Dermis blood vessel endothelial cell (primary cell): ENCODE data around the gene ITCH. TPM values are rescaled to one million over a fixed set of nuclear protein-coding genes. Genes with fewer than 3 reads are reported as not detected.
"Not testable (repeated sequence)": the region's sequence is repeated elsewhere in the genome, so short reads cannot be mapped to it uniquely, and the experiment has no call there.

ENCODE experiments used
- DNase-seq: peaks from one replicate; pipeline ENCODE4 v3.0.0; 2010
- total RNA-seq: library from RNA; depleted of rRNA; stranded (reverse); fragments of >200 nt; gene quantifications from 2 replicates; pipeline ENCODE4 v1.2.3, GENCODE V29; 2014

The ITCH gene
- total RNA-seq: 70.3 and 81.1 TPM in 2 replicates

DNA sequence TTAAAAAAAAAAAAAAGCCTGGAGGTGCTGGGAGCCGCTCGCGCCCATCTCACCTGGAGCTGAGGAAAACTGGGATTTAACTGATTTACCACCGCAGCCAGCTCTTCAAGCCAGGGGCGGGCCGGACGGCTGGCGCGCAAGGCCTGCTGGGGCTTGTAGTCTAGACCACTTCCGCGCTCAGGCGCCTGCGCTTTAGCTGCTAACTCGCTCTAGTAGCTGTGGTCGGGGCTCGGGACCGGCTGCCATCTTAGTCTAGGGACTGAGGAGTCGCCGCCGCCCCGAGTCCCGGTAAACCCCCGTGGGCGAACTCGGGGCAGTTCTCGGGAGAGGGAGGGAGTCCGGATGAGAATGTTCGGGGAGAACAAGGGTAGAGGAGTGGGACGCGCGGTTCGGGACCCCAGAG, at the start of gene ITCH:
ITCH (plus strand) TSS at position 212 of the 403 bp plus-strand sequence. CDS start 30,539 bp downstream, outside the sequence.
- DNase-seq: peak; percentile 98

DNA sequence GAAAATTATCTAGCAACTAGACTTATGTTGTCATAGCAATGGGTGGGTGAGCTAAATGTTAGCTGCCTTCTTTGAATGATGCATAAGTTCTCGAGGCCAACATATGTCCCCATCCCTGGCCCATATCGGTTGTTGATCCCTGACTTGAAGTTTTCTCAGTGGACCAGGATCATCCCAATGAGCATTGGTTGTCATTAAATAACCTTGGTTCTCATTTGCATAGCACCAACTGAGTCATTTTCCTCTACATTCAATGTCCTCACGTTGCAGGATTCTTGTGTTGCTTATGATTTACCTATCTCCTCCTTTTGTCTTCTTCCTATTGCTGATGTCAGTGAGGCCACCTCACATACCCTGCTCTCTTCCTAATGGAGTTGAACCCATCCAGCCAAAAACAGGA, 47.8 kb upstream of the ITCH start:
- DNase-seq: no peak

DNA sequence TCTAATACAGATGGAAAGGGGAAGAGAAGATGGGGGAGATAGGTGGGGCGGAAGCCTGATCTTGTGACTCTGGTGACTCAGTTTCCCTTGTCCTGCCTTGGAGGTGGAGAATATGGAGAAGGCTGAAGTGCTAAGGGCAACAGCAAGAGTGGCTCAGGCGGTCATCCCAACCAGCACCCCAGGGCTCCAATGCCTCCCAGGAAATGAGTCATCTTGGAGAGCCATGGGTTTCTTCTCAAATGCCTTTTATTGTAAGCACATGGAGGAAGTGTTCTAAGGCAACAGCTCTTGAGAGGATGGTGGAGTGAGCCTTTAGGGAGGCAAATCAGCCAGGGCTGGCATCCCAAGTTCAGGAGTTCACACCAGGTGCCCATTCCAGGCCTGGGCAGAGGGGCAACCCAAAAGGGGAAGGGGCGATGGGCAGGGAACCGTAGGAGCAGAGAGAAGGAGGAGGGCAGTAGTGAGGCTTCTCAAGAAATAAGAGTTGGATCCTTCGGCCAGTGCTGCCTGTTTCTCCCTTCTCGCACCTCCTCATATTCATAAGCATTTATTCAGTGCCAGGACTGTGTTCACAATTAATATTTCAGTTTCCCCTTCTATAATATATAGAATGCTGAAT, 46.8 kb upstream of the ITCH start:
- no peak for DNase-seq

DNA sequence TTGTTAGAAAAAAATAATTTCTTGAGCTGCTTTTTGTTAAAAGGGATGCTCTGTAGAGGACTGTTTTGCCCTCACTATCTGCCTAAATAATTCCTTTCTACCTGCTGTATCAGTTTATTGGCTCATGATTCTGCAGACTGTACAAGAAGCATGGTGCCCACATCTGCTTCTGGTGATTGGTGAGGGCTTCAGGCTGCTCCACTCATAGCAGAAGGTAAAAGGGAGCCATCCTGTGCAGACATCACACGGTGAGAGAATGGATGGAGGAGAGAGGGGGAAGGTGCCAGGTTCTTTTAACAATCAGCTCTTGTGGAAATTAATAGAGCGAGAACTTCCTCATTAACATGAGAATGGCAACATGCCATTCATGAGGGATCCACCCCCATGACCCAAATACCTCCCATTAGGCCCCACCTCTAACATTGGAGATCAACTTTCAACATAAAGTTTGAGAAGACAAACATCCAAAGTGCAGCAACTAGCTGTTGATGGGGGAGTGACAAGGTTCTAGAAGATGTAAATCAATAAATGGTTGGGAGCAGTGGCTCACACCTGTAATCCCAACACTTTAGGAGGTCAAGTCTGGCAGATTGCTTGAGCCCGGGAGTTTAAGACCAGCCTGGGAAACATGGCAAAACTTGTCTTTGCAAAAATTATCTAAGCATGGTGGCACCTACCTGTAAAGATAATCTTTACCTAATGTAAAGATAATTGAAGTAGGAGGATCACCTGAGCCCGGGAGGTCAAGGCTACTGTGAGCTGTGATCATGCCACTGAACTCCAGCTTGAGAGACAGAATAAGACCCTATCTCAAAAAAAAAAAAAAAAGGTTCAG, 44.2 kb upstream of the ITCH start:
- DNase-seq: no peak

GRCh38 chr20:34320861-34321260, 42.2 kb upstream of the ITCH start:
- no peak for DNase-seq

DNA sequence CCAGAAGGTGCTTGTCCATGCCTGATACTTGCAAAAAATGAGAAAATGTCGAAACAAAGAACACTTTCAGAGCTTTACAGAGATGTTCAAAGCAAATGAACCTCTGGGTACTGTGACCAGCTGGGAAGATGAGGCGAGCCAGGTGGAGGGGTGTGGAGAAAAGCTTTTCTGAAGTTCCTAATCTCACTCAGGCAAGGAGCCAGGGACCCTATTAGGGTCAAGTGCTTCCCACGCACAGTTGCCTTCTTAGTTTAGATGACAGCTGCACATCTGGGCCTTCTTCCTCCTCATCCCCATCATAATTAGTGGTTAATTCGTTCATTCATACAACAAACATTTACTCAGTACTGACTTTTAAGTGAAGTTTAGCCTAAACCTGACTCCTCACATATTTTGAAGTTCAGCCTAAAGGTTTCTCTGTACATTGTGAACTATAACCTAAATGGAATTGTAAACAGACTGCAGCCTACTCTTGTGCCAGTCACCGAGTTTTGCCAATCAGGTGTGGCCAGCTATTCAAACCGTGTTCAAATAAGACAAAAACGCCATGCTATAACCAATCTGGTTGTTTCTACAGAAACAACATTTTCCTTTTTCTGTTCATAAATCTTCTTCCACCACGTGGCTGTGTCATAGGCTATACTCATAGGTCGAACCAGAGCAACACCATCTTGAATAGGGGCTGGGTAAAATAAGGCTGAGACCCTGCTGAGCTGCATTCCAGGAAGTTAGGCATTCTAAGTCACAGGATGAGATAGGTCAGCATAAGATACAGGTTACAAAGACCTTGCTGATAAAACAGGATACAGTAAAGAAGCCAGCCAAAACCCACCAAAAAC, 40.6 kb upstream of the ITCH start:
- no peak for DNase-seq

- DNase-seq: peak; percentile 53
Observed at GRCh38 chr20:34324541-34324940, 38.5 kb upstream of the ITCH start.

- not testable (repeated sequence) for DNase-seq
Observed at GRCh38 chr20:34328207-34328606, 34.9 kb upstream of the ITCH start.

DNA sequence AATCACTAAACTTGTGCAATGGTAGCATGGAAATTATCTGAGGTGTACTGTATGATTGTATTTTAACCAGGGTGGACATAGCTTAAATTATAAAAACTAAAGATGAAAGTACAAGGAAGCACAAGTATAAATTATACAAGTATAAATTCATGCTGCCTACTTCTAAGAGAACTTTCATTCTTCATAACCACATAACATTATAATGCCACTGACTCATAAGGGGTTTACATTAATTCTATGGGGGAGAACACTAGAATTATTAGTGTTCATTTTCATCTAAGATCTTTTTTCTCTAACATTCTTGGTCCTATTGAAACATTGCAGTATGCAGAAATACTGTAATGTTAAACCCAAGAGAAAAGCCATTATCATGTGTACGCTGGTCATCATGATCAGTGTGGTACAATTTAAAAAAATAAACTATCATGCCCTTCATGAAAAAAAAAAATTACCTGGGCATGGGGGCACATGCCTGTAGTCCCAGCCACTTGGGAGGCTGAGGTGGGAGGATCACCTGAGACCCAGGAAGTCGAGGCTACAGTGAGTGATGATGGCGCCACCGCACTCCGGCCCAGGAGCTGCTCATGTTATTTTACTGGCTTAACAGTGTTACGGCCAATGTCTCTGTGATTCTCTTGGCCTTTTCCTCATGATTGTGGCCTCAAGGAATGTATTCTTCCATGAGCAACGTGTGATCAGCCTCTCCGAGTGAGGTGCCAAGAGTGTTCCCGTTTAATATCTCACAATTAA, 34.0 kb upstream of the ITCH start:
- no peak for DNase-seq

DNA sequence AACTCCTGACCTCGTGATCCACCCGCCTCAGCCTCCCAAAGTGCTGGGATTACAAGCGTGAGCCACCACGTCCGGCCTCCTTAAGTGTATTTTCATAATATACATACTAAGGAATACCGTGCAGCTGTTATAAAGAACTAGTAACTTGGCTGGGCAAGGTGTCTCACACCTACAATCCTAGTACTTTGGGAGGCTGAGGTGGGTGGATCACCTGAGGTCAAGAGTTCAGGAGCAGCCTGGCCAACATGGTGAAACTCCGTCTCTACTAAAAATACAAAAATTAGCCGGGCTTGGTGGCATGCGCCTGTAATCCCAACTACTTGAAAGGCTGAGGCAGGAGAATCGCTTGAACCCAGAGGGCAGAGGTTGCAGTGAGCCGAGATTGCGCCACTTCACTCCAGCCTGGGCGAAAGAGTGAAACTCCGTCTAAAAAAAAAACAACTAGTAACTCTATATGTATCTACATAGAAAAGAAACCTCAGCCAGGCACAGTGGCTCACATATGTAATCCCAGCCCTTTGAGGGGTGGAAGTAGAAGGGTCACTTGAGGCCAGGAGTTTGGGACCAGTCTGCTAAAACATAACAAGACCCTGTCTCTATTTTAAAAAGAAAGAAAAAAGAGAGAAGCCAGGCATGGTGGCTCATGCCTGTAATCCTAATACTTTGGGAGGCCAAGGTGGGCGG, 32.1 kb upstream of the ITCH start:
- DNase-seq: not testable (repeated sequence)

DNA sequence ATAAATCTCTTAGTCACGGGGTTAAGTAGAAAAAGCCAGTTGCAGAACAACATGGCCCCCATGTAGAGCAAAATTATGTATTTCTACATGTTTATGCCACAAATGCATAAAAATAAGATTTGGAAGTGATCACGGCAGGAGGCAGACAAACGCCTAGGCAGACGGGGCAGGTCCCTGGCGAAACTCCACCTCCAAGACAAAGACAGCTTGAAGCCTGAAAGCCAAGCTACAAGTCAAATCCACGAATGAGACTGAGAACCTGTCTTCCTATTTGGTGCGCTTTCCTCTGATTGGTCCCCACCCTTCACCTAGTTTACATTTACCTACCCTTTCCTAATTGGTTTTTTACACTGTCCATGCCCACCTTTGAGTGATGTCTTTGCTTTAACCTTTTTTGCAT, 31.2 kb upstream of the ITCH start:
- DNase-seq: no peak

- no peak for DNase-seq
Observed at GRCh38 chr20:34332262-34332920, 30.7 kb upstream of the ITCH start.

- no peak for DNase-seq
Observed at GRCh38 chr20:34333786-34334185, 29.3 kb upstream of the ITCH start.

- peak; percentile 45 for DNase-seq
Observed at GRCh38 chr20:34334654-34335407, 28.2 kb upstream of the ITCH start.

- DNase-seq: no peak
Observed at GRCh38 chr20:34337544-34337943, 25.5 kb upstream of the ITCH start.

- no peak for DNase-seq
Observed at GRCh38 chr20:34337982-34338726, 24.9 kb upstream of the ITCH start.

- DNase-seq: not testable (repeated sequence)
Observed at GRCh38 chr20:34340726-34341125, 22.3 kb upstream of the ITCH start.

DNA sequence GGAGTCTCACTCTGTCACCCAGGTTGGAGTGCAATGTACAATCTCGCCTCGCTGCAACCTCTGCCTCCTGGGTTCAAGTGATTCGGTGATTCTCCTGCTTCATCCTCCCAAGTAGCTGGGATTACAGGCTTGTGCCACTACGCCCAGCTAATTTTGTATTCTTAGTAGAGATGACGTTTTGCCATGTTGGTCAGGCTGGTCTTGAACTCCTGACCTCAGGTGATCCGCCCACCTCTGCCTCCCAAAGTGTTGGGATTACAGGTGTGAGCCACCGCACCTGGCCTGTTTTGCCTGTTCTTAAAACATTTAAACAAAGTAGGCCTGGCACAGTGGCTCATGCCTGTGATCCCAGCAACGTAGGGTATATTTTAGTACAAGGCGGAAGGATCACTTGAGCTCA, 21.9 kb upstream of the ITCH start:
- DNase-seq: not testable (repeated sequence)

DNA sequence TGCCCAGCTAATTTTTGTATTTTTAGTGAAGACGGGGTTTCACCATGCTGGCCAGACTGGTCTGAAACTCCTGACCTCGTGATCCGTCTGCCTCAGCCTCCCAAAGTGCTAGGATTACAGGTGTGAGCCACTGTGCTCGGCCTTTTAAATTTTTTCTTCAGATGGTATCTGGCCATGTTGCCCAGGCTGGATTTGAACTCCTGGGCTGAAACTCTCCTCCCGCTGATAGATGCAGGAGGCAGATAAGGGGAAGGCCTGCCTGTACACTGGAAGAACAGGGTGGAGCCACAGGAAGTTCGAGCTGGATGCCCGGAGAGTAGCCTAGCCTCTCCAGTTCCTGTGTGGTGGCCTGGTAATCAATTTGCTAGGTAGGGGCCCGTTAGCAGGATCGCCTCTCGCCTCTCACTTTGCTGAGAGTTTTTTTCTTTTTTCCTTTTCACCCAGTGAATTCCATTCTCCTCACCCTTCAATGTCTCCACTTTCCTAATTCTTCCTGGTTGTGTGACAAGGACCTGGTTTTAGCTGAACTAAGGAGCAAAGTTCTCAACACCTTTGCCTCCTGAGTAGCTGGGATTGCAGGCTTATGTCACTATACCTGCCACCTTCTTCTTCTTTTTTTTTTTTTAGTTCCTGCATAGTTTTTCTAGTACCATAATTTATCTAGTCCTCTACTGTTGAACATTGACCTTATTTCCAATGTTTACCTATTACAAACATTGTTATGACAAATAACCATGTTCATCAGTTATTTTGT, 19.4 kb upstream of the ITCH start:
- DNase-seq: no peak
